HepG2 (cell line): ENCODE data around the gene SCN9A. TPM values are rescaled to one million over a fixed set of nuclear protein-coding genes. Genes with fewer than 3 reads are reported as not detected.

ENCODE experiments used
- ARID5B ChIP-seq: IDR thresholded peaks from 2 replicates; pipeline ENCODE4 v1.4.0; 2020; ENCODE audit warnings: mild to moderate bottlenecking, missing genetic modification reagents
- ASH2L ChIP-seq: fragments of 300-600, 200-600 bp; sonication (generic); IDR thresholded peaks from 2 replicates; pipeline ENCODE4 v1.7.0; 2017; ENCODE audit warnings: low read depth, mild to moderate bottlenecking, moderate library complexity, mixed read lengths, low read length; ENCODE audit not compliant: insufficient read length
- ETV5 ChIP-seq: IDR thresholded peaks from 2 replicates; pipeline ENCODE4 v1.6.1; 2018; ENCODE audit warnings: missing biosample characterization, missing genetic modification reagents, inconsistent platforms, borderline replicate concordance
- FOXA3 ChIP-seq: IDR thresholded peaks from 2 replicates; pipeline ENCODE4 v1.6.1; 2016; ENCODE audit warnings: missing genetic modification reagents, missing compliant biosample characterization
- FOXJ3 ChIP-seq: sonication (generic); formaldehyde crosslinking; IDR thresholded peaks from 2 replicates; pipeline ENCODE4 v1.4.0; 2020; ENCODE audit warnings: missing genetic modification reagents, mild to moderate bottlenecking, borderline replicate concordance
- FOXP1 ChIP-seq, 2 experiments: fragments of 450-650 bp in 1 of 2; IDR thresholded peaks; 2 replicates each; pipeline ENCODE4 v1.6.1; 2017 to 2018; ENCODE audit warnings: antibody characterized with exemption in 1 of 2
- GATAD2A ChIP-seq: IDR thresholded peaks from 2 replicates; pipeline ENCODE4 v1.6.1; 2016
- GLI4 ChIP-seq: sonication (generic); formaldehyde crosslinking; IDR thresholded peaks from 2 replicates; pipeline ENCODE4 v1.5.1; 2020; ENCODE audit warnings: missing genetic modification reagents, mild to moderate bottlenecking, moderate library complexity, borderline replicate concordance
- HOXA3 ChIP-seq: sonication (generic); formaldehyde crosslinking; IDR thresholded peaks from 2 replicates; pipeline ENCODE4 v1.5.0; 2020; ENCODE audit warnings: missing genetic modification reagents
- KDM4B ChIP-seq: sonication (generic); formaldehyde crosslinking; IDR thresholded peaks from 2 replicates; pipeline ENCODE4 v1.4.0; 2020; ENCODE audit warnings: missing genetic modification reagents
- MED13 ChIP-seq: sonication (generic); formaldehyde crosslinking; IDR thresholded peaks from 2 replicates; pipeline ENCODE4 v1.5.0; 2020; ENCODE audit warnings: missing genetic modification reagents
- PAX8 ChIP-seq: sonication (generic); formaldehyde crosslinking; IDR thresholded peaks from 2 replicates; pipeline ENCODE4 v1.8.0; 2022; ENCODE audit warnings: mild to moderate bottlenecking, missing genetic modification reagents, borderline replicate concordance
- PPARG ChIP-seq: conservative IDR thresholded peaks from 2 replicates; pipeline ENCODE4 v1.6.1; 2016; ENCODE audit warnings: missing biosample characterization, missing genetic modification reagents
- SRSF4 ChIP-seq: fragments of 200-400 bp; formaldehyde crosslinking; IDR thresholded peaks from one replicate; pipeline ENCODE4 v1.6.1; 2018; ENCODE audit warnings: mild to moderate bottlenecking, low read depth, low read length, moderate library complexity; ENCODE audit not compliant: poor library complexity, severe bottlenecking
- TARDBP ChIP-seq: sonication (generic); formaldehyde crosslinking; IDR thresholded peaks from 2 replicates; pipeline ENCODE4 v1.8.0; 2022; ENCODE audit warnings: mild to moderate bottlenecking, missing genetic modification reagents
- ZFP90 ChIP-seq: sonication (generic); formaldehyde crosslinking; IDR thresholded peaks from 2 replicates; pipeline ENCODE4 v1.8.0; 2022; ENCODE audit warnings: missing genetic modification reagents, mild to moderate bottlenecking, inconsistent platforms, borderline replicate concordance
- ZNF703 ChIP-seq: sonication (generic); formaldehyde crosslinking; IDR thresholded peaks from 2 replicates; pipeline ENCODE4 v1.5.1; 2020; ENCODE audit warnings: missing genetic modification reagents, mild to moderate bottlenecking, moderate library complexity, borderline replicate concordance
- ZNF720 ChIP-seq: sonication (generic); formaldehyde crosslinking; IDR thresholded peaks from 2 replicates; pipeline ENCODE4 v1.4.0; 2020; ENCODE audit warnings: missing genetic modification reagents
- ZNF841 ChIP-seq: sonication (generic); formaldehyde crosslinking; IDR thresholded peaks from 2 replicates; pipeline ENCODE4 v1.8.1; 2023; ENCODE audit warnings: missing genetic modification reagents, borderline replicate concordance
- polyA plus RNA-seq, 8 experiments: library from polyadenylated mRNA; depleted of rRNA in 3 of 8; stranded (reverse) in 7 of 8; unstranded in 1 of 8; fragments of >200 nt; fragmentation: Illumina TruSeq in 4 of 8; extraction: Trizol in 4 of 8; gene quantifications; 2 replicates each; pipeline versions ENCODE4 v1.2.1 to v1.2.3, GENCODE V29; 2011 to 2016; ENCODE audit warnings: low read depth in 4 of 8, missing spikeins in 1 of 8, mixed read lengths in 1 of 8; ENCODE audit not compliant: insufficient read depth in 1 of 8
- total RNA-seq, 5 experiments: library from RNA; depleted of rRNA; stranded (reverse); fragments of >200 nt; fragmentation: Illumina TruSeq; extraction: Trizol; gene quantifications; 2 replicates each; pipeline ENCODE4 v1.2.3, GENCODE V29; 2016; ENCODE audit warnings: low read depth in 1 of 5
- TF ChIP-seq, protein P1 (sequence below): sonication (generic); formaldehyde crosslinking; IDR thresholded peaks from 2 replicates; pipeline ENCODE4 v1.4.0; 2020; ENCODE audit warnings: missing genetic modification reagents
- TF ChIP-seq, protein P2 (sequence below): sonication (generic); formaldehyde crosslinking; IDR thresholded peaks from 2 replicates; pipeline ENCODE4 v1.5.0; 2020; ENCODE audit warnings: missing genetic modification reagents
- TF ChIP-seq, protein P3 (sequence below): sonication (generic); formaldehyde crosslinking; IDR thresholded peaks from 2 replicates; pipeline ENCODE4 v1.4.0; 2020; ENCODE audit warnings: missing genetic modification reagents

The SCN9A gene
- total and polyA plus RNA-seq, 2 of the 13 experiments (the other 11 are each of a cell fraction or from before 2014, with no cell fraction given), result 15.3 to 24.3 TPM

GRCh38 chr2:166234112-166234846, 141.5 kb downstream of the SCN9A start (continued):
- peak; percentile 8 for TF ChIP-seq ASH2L
- TF ChIP-seq ZNF720 (CRISPR knock-in tag), result no peak
- no peak for TF ChIP-seq GLI4
- peak; percentile 73; the same call in 1 of the 2 replicates for TF ChIP-seq FOXJ3 (CRISPR knock-in tag)
- no peak for TF ChIP-seq ZNF703
- TF ChIP-seq ARID5B, result peak; percentile 79
- no peak for TF ChIP-seq PAX8
- TF ChIP-seq, protein P1, sequence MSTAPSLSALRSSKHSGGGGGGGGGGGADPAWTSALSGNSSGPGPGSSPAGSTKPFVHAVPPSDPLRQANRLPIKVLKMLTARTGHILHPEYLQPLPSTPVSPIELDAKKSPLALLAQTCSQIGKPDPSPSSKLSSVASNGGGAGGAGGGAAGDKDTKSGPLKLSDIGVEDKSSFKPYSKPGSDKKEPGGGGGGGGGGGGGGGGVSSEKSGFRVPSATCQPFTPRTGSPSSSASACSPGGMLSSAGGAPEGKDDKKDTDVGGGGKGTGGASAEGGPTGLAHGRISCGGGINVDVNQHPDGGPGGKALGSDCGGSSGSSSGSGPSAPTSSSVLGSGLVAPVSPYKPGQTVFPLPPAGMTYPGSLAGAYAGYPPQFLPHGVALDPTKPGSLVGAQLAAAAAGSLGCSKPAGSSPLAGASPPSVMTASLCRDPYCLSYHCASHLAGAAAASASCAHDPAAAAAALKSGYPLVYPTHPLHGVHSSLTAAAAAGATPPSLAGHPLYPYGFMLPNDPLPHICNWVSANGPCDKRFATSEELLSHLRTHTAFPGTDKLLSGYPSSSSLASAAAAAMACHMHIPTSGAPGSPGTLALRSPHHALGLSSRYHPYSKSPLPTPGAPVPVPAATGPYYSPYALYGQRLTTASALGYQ (CRISPR knock-in tag), result 0 out of 2 replicates have a peak, but pooled peaks have one; percentile 61
- peak; percentile 61 for TF ChIP-seq FOXA3 (CRISPR knock-in tag)
- peak; percentile 70; the same call in 1 of the 2 replicates for TF ChIP-seq ETV5
- TF ChIP-seq HOXA3, result no peak
- TF ChIP-seq, protein P2, sequence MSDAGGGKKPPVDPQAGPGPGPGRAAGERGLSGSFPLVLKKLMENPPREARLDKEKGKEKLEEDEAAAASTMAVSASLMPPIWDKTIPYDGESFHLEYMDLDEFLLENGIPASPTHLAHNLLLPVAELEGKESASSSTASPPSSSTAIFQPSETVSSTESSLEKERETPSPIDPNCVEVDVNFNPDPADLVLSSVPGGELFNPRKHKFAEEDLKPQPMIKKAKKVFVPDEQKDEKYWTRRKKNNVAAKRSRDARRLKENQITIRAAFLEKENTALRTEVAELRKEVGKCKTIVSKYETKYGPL (CRISPR knock-in tag), result no peak
- peak; percentile 77 for TF ChIP-seq GATAD2A (CRISPR knock-in tag)
- TF ChIP-seq, protein P3, sequence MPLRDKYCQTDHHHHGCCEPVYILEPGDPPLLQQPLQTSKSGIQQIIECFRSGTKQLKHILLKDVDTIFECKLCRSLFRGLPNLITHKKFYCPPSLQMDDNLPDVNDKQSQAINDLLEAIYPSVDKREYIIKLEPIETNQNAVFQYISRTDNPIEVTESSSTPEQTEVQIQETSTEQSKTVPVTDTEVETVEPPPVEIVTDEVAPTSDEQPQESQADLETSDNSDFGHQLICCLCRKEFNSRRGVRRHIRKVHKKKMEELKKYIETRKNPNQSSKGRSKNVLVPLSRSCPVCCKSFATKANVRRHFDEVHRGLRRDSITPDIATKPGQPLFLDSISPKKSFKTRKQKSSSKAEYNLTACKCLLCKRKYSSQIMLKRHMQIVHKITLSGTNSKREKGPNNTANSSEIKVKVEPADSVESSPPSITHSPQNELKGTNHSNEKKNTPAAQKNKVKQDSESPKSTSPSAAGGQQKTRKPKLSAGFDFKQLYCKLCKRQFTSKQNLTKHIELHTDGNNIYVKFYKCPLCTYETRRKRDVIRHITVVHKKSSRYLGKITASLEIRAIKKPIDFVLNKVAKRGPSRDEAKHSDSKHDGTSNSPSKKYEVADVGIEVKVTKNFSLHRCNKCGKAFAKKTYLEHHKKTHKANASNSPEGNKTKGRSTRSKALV (CRISPR knock-in tag), result 0 out of 2 replicates have a peak, but pooled peaks have one; percentile 38
- TF ChIP-seq ZNF841 (CRISPR knock-in tag), result no peak
- TF ChIP-seq KDM4B, result no peak
- TF ChIP-seq ZFP90 (CRISPR knock-in tag), result no peak
- no peak for TF ChIP-seq MED13 (CRISPR knock-in tag)
- TF ChIP-seq PPARG (CRISPR knock-in tag), result peak; percentile 79
- TF ChIP-seq SRSF4, result no peak
- TF ChIP-seq FOXP1 (IDR thresholded peaks at IDR 0.05), result no peak
- TF ChIP-seq FOXP1 (CRISPR knock-in tag; IDR thresholded peaks at IDR 0.05), result peak; percentile 35; the same call in 1 of the 2 replicates
- TF ChIP-seq TARDBP (CRISPR knock-in tag), result peak; percentile 63; the same call in 1 of the 2 replicates
